ENCODE data around the gene KCNG2.

DNA sequence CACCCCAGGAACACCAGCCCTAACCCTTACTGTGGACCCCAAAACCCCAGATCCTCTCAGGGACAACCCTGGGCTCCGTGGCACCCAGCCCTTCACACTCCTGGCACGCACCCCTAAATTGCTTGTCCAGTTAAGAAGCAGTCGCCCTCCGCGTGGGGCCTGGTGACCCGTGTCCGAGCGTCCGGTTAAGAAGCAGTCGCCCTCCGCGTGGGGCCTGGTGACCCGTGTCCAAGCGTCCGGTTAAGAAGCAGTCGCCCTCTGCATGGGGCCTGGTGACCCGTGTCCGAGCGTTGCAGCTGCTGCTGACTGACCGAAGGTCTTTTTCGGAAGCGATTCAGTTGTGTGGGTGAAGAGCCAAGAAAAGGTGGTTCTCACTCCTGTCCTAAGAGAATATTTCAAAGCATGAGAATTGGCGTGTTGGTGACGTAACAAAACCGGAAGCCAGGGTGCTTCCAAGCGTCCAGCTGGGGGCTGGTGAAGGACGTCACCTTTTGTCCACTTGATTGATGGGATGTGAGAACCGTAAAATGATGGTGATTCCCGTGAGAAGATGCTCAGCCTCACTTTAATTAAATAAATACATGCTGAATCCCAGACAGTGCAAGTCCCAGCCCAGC, 70.5 kb downstream of the KCNG2 start:
- TF ChIP-seq, protein P1, sequence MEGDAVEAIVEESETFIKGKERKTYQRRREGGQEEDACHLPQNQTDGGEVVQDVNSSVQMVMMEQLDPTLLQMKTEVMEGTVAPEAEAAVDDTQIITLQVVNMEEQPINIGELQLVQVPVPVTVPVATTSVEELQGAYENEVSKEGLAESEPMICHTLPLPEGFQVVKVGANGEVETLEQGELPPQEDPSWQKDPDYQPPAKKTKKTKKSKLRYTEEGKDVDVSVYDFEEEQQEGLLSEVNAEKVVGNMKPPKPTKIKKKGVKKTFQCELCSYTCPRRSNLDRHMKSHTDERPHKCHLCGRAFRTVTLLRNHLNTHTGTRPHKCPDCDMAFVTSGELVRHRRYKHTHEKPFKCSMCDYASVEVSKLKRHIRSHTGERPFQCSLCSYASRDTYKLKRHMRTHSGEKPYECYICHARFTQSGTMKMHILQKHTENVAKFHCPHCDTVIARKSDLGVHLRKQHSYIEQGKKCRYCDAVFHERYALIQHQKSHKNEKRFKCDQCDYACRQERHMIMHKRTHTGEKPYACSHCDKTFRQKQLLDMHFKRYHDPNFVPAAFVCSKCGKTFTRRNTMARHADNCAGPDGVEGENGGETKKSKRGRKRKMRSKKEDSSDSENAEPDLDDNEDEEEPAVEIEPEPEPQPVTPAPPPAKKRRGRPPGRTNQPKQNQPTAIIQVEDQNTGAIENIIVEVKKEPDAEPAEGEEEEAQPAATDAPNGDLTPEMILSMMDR (IDR thresholded peaks at IDR 0.05; ENCODE audit: poor library complexity, severe bottlenecking): no peak
- TF ChIP-seq RAD21 (conservative IDR thresholded peaks at IDR 0.05): no peak
- TF ChIP-seq MXI1 (conservative IDR thresholded peaks at IDR 0.05; ENCODE audit: poor library complexity, severe bottlenecking): no peak
- no peak for TF ChIP-seq EZH2 (IDR thresholded peaks at IDR 0.05; ENCODE audit: borderline replicate concordance, insufficient read depth, low read length, poor library complexity, severe bottlenecking)
